ENCODE measurements around the gene TUT1. TPM values are rescaled to one million over a fixed set of nuclear protein-coding genes. Genes with fewer than 3 reads are reported as not detected.

The TUT1 gene
- total RNA-seq, 1 donor from 2014 or later = 12.0 TPM

DNA sequence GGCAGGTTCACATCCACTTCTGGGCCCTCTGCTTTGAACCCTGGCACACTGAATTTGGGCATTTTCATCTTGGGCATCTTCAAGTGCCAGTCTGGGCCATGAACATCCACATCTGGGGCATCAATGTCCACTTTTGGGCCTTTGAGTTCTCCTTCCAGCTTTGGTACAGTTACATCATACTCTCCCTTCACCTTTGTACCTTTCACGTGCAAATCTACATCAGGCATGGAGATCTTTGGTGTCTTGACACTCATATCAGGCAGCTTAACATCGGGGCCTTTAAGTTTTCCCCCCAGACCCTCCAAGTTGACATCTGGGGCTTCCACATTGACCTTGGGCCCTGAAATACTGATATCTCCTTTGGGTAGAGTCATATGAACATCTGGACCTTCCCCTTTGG is 59.2 kb downstream of the TUT1 start:
- Histone ChIP-seq H3K4me1 (peaks cover 61% of the 10 kb centered on the region), H3K36me3 (peaks cover 0 to 93% of the 10 kb centered on the region in 2 donors), H3K27me3 (no peaks in the 10 kb centered on the region), H3K27ac (no peak overlapping the region), H3K9me3 (no peaks in the 10 kb centered on the region), H3K4me3 (no peak overlapping the region)
- no peak for TF ChIP-seq POLR2AphosphoS5 (IDR thresholded peaks at IDR 0.05; ENCODE audit: insufficient read depth in 1 of 2, low read depth in 1 of 2)
- no peak for TF ChIP-seq POLR2A (IDR thresholded peaks at IDR 0.05)
- TF ChIP-seq, protein P1, sequence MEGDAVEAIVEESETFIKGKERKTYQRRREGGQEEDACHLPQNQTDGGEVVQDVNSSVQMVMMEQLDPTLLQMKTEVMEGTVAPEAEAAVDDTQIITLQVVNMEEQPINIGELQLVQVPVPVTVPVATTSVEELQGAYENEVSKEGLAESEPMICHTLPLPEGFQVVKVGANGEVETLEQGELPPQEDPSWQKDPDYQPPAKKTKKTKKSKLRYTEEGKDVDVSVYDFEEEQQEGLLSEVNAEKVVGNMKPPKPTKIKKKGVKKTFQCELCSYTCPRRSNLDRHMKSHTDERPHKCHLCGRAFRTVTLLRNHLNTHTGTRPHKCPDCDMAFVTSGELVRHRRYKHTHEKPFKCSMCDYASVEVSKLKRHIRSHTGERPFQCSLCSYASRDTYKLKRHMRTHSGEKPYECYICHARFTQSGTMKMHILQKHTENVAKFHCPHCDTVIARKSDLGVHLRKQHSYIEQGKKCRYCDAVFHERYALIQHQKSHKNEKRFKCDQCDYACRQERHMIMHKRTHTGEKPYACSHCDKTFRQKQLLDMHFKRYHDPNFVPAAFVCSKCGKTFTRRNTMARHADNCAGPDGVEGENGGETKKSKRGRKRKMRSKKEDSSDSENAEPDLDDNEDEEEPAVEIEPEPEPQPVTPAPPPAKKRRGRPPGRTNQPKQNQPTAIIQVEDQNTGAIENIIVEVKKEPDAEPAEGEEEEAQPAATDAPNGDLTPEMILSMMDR (IDR thresholded peaks at IDR 0.05) = no peak
- intact Hi-C loops (cut with DNase I) = no loop called here
- DNase-seq (ENCODE audit: extremely low spot score in 2 of 2) = no peak

Small RNAs within 50 kb of the gene (microRNA-seq; reads per million reads assigned to microRNA genes)
- gene MIR6747 (ENCODE audit: borderline number of aligned reads, borderline replicate concordance) = 3.4 reads per million

Small RNAs within 50 kb of the gene (small RNA-seq; reads per million reads assigned to genes)
- gene AP001458.1 (not detected), gene EEF1G (not detected), gene MIR6747 (not detected)

Other genes starting within 250 kb of the TUT1 start
- gene SCGB1A1, start 172.5 kb downstream of the TUT1 start, total RNA-seq = not detected
- 828 TPM for gene AHNAK, start 44.7 kb downstream of the TUT1 start, total RNA-seq
- 1,183 TPM for gene EEF1G, start 17.6 kb downstream of the TUT1 start, total RNA-seq
- 96.3 TPM for gene MTA2, start 10.3 kb upstream of the TUT1 start, total RNA-seq
- 69.0 TPM for gene EML3, start 21.3 kb upstream of the TUT1 start, total RNA-seq
- gene ROM1, start 21.7 kb upstream of the TUT1 start, total RNA-seq = 6.1 TPM
- gene B3GAT3, start 30.5 kb upstream of the TUT1 start, total RNA-seq = 41.7 TPM
- 129 TPM for gene GANAB, start 55.1 kb upstream of the TUT1 start, total RNA-seq
- 16.2 TPM for gene INTS5, start 61.8 kb upstream of the TUT1 start, total RNA-seq
- 44.2 TPM for gene C11orf98, start 73.7 kb upstream of the TUT1 start, total RNA-seq
- gene CSKMT, start 73.8 kb upstream of the TUT1 start, total RNA-seq = 28.7 TPM
- 6.9 TPM for gene UQCC3, start 80.2 kb upstream of the TUT1 start, total RNA-seq
- gene LBHD1, start 80.7 kb upstream of the TUT1 start, total RNA-seq = 6.9 TPM
- gene UBXN1, start 87.5 kb upstream of the TUT1 start, total RNA-seq = 216 TPM
- gene LRRN4CL, start 98.0 kb upstream of the TUT1 start, total RNA-seq = 45.2 TPM
- 74.9 TPM for gene BSCL2, start 115.9 kb upstream of the TUT1 start, total RNA-seq
- 2.5 TPM for gene GNG3, start 116.2 kb upstream of the TUT1 start, total RNA-seq
- 30.7 TPM for gene HNRNPUL2, start 135.9 kb upstream of the TUT1 start, total RNA-seq
- 18.7 TPM for gene TTC9C, start 137.0 kb upstream of the TUT1 start, total RNA-seq
- 6.1 TPM for gene ZBTB3, start 162.6 kb upstream of the TUT1 start, total RNA-seq
- gene POLR2G, start 170.1 kb upstream of the TUT1 start, total RNA-seq = 52.8 TPM
- 24.8 TPM for gene TAF6L, start 179.9 kb upstream of the TUT1 start, total RNA-seq
- gene TMEM179B, start 195.9 kb upstream of the TUT1 start, total RNA-seq = 61.9 TPM
- gene TMEM223, start 200.5 kb upstream of the TUT1 start, total RNA-seq = 19.6 TPM
- gene NXF1, start 213.9 kb upstream of the TUT1 start, total RNA-seq = 64.1 TPM
- gene STX5, start 240.5 kb upstream of the TUT1 start, total RNA-seq = 35.6 TPM
- gene TEX54, start 241.3 kb upstream of the TUT1 start, total RNA-seq = not detected
- 51.8 TPM for gene WDR74, start 248.1 kb upstream of the TUT1 start, total RNA-seq

Measured in vagina (tissue), 2 donors.